GM19455 (cell line): Measurements from ENCODE around the gene SAXO1.
"Not testable (repeated sequence)": the region's sequence is repeated elsewhere in the genome, so short reads cannot be mapped to it uniquely, and the experiment has no call there.

Experiments
- ATAC-seq: cut with Tn5 transposase; IDR thresholded peaks from one replicate; pipeline ENCODE4 v1.9.1; 2021; ENCODE audit not compliant: unreplicated experiment

SAXO1 gene

DNA sequence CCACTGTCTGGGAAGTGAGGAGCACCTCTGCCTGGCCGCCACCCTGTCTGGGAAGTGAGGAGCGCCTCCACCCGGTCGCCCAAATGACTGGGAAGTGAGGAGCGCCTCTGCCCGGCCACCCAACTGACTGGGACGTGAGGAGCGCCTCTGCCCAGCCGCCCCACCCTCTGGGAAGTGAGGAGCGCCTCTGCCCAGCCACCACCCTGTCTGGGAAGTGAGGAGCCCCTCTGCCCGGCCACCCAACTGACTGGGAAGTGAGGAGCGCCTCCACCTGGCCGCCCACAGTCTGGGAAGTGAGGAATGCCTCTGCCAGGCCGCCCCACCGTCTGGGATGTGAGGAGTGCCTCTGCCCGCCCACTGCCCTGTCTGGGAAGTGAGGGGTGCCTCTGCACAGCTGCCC is 32.9 kb downstream of the SAXO1 start:
- no peak for ATAC-seq

DNA sequence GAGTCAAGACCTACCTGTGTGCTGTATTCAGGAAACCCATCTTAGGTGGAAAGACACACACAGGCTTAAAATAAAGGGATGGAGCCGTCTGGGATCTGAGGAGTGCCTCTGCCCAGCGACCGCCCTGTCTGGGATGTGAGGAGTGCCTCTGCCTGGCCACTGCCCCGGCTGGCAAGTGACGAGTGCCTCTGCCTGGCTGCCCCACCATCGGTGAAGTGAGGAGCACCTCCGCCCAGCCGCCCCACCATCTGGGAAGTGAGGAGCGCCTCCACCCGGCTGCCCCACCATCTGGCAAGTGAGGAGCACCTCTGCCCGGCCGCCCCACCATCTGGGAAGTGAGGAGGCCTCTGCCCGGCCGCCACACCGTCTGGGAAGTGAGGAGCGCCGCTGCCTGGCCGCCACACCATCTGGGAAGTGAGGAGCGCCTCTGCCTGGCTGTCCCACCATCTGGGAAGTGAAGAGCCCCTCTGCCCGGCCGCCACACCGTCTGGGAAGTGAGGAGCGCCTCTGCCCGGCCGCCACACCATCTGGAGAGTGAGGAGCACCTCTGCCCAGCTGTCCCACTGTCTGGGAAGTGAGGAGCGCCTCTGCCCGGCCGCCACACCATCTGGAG is 33.7 kb downstream of the SAXO1 start:
- ATAC-seq: no peak

- no peak for ATAC-seq
Observed at GRCh38 chr9:18997151-18997550, 35.9 kb downstream of the SAXO1 start.

- no peak for ATAC-seq
Observed at GRCh38 chr9:18996211-18996610, 36.8 kb downstream of the SAXO1 start.

DNA sequence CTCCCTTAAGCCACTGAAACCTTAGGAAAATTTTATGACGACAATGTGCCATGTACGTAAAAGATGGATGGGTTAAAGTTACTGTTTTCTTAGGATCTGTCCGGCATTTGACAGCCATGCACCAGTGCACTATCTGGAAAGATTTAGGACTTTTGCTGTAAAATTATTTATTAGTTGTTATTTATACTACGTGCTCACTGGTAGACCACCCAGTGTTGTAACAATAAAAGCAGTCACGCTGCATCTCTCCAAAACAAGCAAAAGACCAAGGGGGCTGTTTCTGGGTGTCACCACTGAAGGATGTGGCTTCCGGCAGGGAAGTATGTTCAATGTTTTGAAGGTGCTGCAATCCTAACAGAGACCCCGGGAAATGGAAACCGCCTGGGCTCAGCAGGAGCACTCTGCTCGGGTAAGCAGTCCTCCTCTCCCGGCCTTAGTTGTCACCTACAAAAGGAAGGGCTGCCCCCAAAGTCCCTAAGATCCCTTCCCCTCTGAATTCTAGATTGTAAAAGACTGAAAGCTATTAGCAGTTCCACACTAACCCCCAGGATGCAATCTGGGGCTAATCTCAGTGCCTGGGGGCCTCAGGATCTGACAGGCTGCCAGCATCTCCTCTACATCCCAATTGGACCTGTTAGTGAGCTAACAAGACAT is 38.6 kb downstream of the SAXO1 start:
- no peak for ATAC-seq

DNA sequence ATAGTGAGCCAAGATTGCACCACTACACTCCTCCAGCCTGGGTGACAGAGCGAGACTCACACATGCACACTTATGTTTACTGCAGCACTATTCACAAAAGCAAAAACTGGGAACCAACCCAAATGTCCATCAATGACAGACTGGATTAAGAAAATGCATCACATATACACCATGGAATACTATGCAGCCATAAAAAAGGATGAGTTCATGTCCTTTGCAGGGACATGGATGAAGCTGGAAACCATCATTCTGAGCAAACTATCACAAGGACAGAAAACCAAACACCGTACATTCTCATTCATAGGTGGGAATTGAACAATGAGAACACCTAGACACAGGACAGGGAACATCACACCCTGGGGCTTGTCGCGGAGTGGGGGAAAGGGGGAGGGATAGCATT is 41.8 kb downstream of the SAXO1 start:
- ATAC-seq: not testable (repeated sequence)

GRCh38 chr9:18990494-18990893 is 42.5 kb downstream of the SAXO1 start:
- no peak for ATAC-seq

- ATAC-seq: no peak
Observed at GRCh38 chr9:18989865-18990264, 43.1 kb downstream of the SAXO1 start.

- no peak for ATAC-seq
Observed at GRCh38 chr9:18989097-18989496, 43.9 kb downstream of the SAXO1 start.

DNA sequence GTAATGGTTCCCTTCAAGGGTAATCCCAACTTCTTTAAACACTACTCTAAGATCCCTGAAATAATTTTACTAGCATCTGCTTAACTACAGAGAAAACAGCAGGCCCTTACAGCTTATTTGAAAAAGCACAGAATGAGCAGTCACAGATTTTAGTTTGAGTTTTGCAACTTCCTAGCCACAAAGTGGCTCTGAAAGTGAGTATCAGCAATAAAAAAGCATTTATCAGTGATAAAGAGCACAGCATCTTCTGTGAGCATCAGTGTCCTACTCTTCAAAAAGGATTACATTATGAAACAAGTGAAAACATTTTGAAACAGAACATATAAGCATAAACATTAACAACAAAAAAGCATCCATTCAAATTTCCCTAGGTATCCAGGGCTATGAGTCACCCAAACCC is 45.0 kb downstream of the SAXO1 start:
- ATAC-seq: no peak

- ATAC-seq: no peak
Observed at GRCh38 chr9:18985996-18986395, 47.0 kb downstream of the SAXO1 start.

DNA sequence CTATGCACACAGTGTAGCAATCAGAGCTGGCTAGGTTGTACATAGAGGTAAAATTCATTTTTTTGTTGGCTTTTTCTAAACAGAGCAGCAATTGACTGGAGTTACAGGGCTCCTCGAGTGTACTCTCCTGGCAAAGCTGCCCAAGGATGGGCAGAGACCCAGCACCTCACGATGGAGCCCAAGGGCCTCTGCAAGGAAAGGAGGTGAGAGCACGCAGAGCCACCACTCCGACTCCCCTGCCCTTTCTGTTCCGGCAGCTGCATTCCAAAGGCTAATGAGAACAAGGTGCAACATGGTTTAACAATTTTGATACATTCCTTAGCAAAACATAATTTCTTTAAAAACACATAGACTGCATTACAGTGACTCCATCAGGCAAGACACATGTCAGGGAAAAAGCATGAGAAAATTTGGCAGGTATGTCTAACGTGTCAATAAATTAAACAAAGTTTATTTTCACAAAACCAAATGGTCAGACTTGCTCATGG is 47.5 kb downstream of the SAXO1 start:
- ATAC-seq: no peak

GRCh38 chr9:18982262-18982620 is 50.8 kb downstream of the SAXO1 start:
- ATAC-seq: no peak

- ATAC-seq: no peak
Observed at GRCh38 chr9:18981476-18982261, 51.3 kb downstream of the SAXO1 start.

DNA sequence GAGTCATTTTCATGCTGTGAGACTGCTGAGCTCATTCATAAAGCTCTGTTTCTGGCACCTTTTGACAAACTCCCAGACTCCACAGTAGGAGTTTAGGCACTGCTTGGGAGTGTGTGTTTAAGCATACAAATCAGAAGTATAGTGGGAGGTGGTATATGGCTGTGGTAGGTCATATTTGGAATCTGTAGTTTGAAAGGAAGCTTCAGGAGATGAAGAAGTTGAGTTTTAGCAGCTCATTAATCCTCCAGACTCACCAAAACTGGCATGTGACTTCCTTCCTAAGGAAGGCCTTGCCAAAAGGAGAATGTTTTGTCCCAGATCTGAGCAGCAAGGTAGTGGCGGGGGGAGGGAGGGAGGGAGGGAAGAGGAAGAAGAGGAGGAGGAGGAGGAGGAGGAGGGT is 52.8 kb downstream of the SAXO1 start:
- ATAC-seq: no peak

DNA sequence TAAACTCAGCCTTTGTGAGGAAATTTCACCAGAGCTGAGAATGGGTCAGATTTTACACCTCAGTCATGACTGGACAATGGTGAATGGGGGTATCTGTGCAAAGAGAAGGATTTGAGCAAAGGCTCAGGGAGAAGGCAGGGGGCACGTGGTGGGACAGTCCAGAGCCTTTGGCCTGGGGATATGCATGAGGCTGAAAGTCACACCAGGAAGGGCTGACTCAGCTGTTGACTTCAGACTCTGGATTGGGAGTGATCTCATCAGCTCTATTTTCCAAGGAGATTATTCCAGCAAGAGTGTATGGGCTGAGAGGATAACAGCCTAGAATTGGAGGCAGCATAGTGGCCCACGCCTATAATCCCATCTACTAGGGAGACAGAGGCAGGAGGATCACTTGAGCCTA is 53.6 kb downstream of the SAXO1 start:
- ATAC-seq: no peak

DNA sequence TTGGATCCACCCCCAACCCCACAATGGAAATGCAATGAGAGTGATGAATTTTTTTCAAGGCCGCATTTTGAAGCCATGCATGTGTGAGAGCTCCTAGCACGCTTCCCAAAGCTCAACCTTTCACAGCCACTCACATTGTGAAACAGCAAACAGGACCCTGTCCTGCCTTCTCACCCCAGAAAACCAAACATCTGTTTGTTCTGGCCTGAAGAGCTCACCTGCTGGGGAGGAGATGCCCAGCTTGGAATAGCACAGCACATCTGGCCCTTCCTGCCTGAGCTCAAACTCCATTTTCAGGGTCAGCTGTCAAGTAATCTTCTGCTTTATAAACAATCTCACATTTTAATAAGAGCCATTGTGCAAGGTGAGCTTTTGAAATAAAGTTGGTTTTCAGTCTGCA is 54.8 kb downstream of the SAXO1 start:
- ATAC-seq: no peak

- ATAC-seq: no peak
Observed at GRCh38 chr9:18976709-18977531, 56.1 kb downstream of the SAXO1 start.

GRCh38 chr9:18976221-18976708 is 56.7 kb downstream of the SAXO1 start:
- no peak for ATAC-seq

DNA sequence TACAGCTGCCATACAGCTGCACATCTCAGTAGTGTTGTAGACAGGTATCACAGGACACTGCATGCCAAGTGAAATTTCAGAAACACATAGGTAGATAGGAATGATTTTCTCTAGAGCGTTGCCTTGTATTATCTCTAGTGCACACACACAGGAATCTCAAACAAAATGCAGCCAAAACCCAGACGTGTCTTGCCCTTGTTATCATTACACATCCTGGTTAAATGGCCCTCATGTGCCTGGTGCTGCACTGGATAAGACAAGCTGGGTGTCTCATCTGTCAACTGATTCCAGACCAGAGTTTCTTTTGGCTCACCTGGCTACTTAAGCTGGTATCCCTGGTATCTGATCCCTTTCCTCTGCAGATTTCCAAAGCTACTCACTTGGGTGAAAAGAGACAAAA is 59.7 kb downstream of the SAXO1 start:
- ATAC-seq: no peak

DNA sequence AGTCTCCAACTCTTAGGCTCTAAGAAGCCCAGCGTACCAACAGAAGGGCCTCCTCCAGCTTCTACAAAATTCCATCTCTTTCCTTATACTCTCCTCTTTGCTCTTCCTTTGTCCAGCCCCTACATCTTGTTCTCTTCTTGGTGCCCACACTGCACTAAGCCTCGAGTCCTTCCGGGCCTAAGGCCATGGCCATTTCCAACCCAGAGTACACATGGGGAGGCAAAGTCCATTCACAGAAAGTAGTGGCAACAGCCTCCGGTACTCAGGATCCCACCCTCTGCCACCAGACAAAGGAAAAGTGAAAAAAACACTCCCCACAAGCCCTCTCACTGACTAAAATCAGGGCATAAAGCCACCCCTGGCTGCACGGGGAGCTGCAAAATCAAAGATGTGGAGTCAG is 60.3 kb downstream of the SAXO1 start:
- ATAC-seq: no peak
